Right lobe of liver (tissue), 4 donors: ENCODE data around the gene KCNQ1OT1.

Experiments used
- CTCF ChIP-seq, 4 donors: fragments of 200-600 bp in 3 of 4; fragments of 450-650 bp in 1 of 4; IDR thresholded peaks; one replicate each; pipeline versions ENCODE4 v1.5.1 to v1.8.0; 2016 to 2022; ENCODE audit warnings: antibody characterized with exemption in 4 of 4, mild to moderate bottlenecking in 2 of 4
- POLR2A ChIP-seq: fragments of 450-650 bp; IDR thresholded peaks from one replicate; pipeline ENCODE4 v1.6.1; 2017; ENCODE audit warnings: antibody characterized with exemption, mild to moderate bottlenecking
- donor health status: DM: no; HTN: no; CAD: no.
- donor health status: DM: no; HTN: no; CAD: no.
- donor health status: DM: no; HTN: yes; CAD: no.

- TF ChIP-seq CTCF (IDR thresholded peaks at IDR 0.05) (no peak), POLR2A (no peak)
These were observed 52.6 kb downstream of the KCNQ1OT1 start for GRCh38 chr11:2647167-2647566.
